Neural cell (in vitro differentiated cells): Measurements from ENCODE around the gene CIB4. TPM values are rescaled to one million over a fixed set of nuclear protein-coding genes. Genes with fewer than 3 reads are reported as not detected.

Experiments used
- H2AFZ ChIP-seq: fragments of 200-600, 300-800 bp; sonication (generic), shearing (Covaris generic); 2 replicates; pipeline ENCODE4 v1.6.0; 2014; ENCODE audit warnings: low read depth, mild to moderate bottlenecking, antibody characterized with exemption, low read length, moderate library complexity
- H3F3A ChIP-seq: fragments of 200-600 bp; shearing (Covaris generic); 2 replicates; pipeline ENCODE4 v1.6.1; 2016; ENCODE audit warnings: mild to moderate bottlenecking, moderate library complexity, mixed read lengths, antibody characterized with exemption, low read length; ENCODE audit not compliant: insufficient read depth, poor library complexity, severe bottlenecking
- H3K27ac ChIP-seq: fragments of 200-600, 300-800 bp; sonication (generic), shearing (Covaris generic); 2 replicates; pipeline ENCODE4 v1.5.1; 2014; ENCODE audit warnings: mild to moderate bottlenecking, low read length, moderate library complexity
- H3K27me3 ChIP-seq: fragments of 300-800, 200-600 bp; sonication (generic), shearing (Covaris generic); 2 replicates; pipeline ENCODE4 v1.6.0; 2014; ENCODE audit warnings: mild to moderate bottlenecking, low read depth, low read length, moderate library complexity; ENCODE audit not compliant: insufficient read depth
- H3K36me3 ChIP-seq: fragments of 300-800, 200-600 bp; sonication (generic), shearing (Covaris generic); 2 replicates; pipeline ENCODE4 v1.5.1; 2014; ENCODE audit warnings: mild to moderate bottlenecking, antibody characterized with exemption, low read length, moderate library complexity; ENCODE audit not compliant: insufficient read depth
- H3K4me2 ChIP-seq: fragments of 300-800, 200-600 bp; sonication (generic), shearing (Covaris generic); 2 replicates; pipeline ENCODE4 v1.6.0; 2014; ENCODE audit warnings: mild to moderate bottlenecking, low read length
- H3K4me3 ChIP-seq: fragments of 300-800, 200-600 bp; sonication (generic), shearing (Covaris generic); 2 replicates; pipeline ENCODE4 v1.5.1; 2014; ENCODE audit warnings: mild to moderate bottlenecking, low read length, moderate library complexity
- H3K79me2 ChIP-seq: fragments of 200-600 bp; shearing (Covaris generic); replicated peaks from 2 replicates; pipeline ENCODE4 v1.6.0; 2014; ENCODE audit warnings: mild to moderate bottlenecking, low read length, moderate library complexity; ENCODE audit not compliant: insufficient read depth
- H3K9ac ChIP-seq: fragments of 300-800, 200-600 bp; sonication (generic), shearing (Covaris generic); 2 replicates; pipeline ENCODE4 v1.6.1; 2016; ENCODE audit warnings: mild to moderate bottlenecking, low read length, mixed read lengths
- H3K9me2 ChIP-seq: fragments of 200-600 bp; shearing (Covaris generic); 2 replicates; pipeline ENCODE4 v1.6.1; 2016; ENCODE audit warnings: mild to moderate bottlenecking, low read length, mixed read lengths; ENCODE audit not compliant: insufficient read depth
- H3K9me3 ChIP-seq: fragments of 200-600, 300-800 bp; sonication (generic), shearing (Covaris generic); 2 replicates; pipeline ENCODE4 v1.6.1; 2016; ENCODE audit warnings: mild to moderate bottlenecking, mixed run types, low read length, moderate library complexity, mixed read lengths
- H4K20me1 ChIP-seq: fragments of 200-600 bp; shearing (Covaris generic); 2 replicates; pipeline ENCODE4 v1.6.1; 2016; ENCODE audit warnings: mild to moderate bottlenecking, mixed run types; ENCODE audit not compliant: insufficient read depth
- CTCF ChIP-seq: fragments of 450-650 bp; IDR thresholded peaks from 2 replicates; pipeline ENCODE4 v1.5.1; 2014; ENCODE audit warnings: antibody characterized with exemption, mild to moderate bottlenecking, moderate library complexity; ENCODE audit not compliant: poor library complexity, severe bottlenecking
- EP300 ChIP-seq: fragments of 450-650 bp; conservative IDR thresholded peaks from 2 replicates; pipeline ENCODE4 v1.6.1; 2014; ENCODE audit warnings: antibody characterized with exemption, mild to moderate bottlenecking, moderate library complexity; ENCODE audit not compliant: poor library complexity, severe bottlenecking
- EZH2 ChIP-seq: fragments of 200-600, 300-800 bp; shearing (Covaris generic), sonication (generic); IDR thresholded peaks from 2 replicates; pipeline ENCODE4 v1.6.1; 2014; ENCODE audit warnings: antibody characterized with exemption, low read length, borderline replicate concordance, mild to moderate bottlenecking; ENCODE audit not compliant: insufficient read depth, poor library complexity, severe bottlenecking
- MXI1 ChIP-seq: fragments of 450-650 bp; conservative IDR thresholded peaks from 2 replicates; pipeline ENCODE4 v1.6.1; 2014; ENCODE audit warnings: antibody characterized with exemption, mild to moderate bottlenecking; ENCODE audit not compliant: poor library complexity, severe bottlenecking
- POLR2AphosphoS5 ChIP-seq: IDR thresholded peaks from 2 replicates; pipeline ENCODE4 v1.6.1; 2012
- RAD21 ChIP-seq: fragments of 450-650 bp; conservative IDR thresholded peaks from 2 replicates; pipeline ENCODE4 v1.6.1; 2014; ENCODE audit warnings: antibody characterized with exemption, mild to moderate bottlenecking, moderate library complexity
- REST ChIP-seq: IDR thresholded peaks from 2 replicates; pipeline ENCODE4 v1.6.1; 2012; ENCODE audit warnings: borderline replicate concordance
- SMC3 ChIP-seq: fragments of 450-650 bp; conservative IDR thresholded peaks from 2 replicates; pipeline ENCODE4 v1.6.1; 2014; ENCODE audit warnings: antibody characterized with exemption, mild to moderate bottlenecking, moderate library complexity; ENCODE audit not compliant: poor library complexity
- TAF1 ChIP-seq: IDR thresholded peaks from 2 replicates; pipeline ENCODE4 v1.6.1; 2012; ENCODE audit warnings: low read depth
- polyA plus RNA-seq: library from polyadenylated mRNA; depleted of rRNA; stranded (reverse); fragments of >200 nt; gene quantifications from 2 replicates; pipeline ENCODE4 v1.2.3, GENCODE V29; 2014

The CIB4 gene
- polyA plus RNA-seq, 1 donor from 2014 or later: not detected

DNA sequence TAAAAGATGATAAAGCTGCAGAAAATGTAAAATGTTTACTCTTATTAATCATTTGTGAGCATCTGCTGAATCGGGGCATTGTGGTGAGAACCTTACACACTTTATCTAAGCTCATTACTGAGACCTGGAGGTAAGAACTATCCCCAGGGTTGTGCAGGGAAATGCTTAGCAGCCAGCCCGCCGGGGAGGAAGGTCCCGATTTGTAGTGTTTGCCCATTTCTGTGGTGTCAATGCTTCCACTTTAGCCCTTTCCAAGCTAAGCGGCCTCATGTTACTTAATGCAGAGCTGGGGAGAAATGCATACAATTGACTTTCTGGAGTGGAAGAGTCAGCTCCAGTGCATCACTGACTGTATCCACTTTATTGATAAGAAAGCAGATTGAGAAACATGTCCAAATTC, 30.5 kb upstream of the CIB4 start:
- Histone ChIP-seq H3K9me2 (no peaks in the 10 kb centered on the region), H3K27ac (no peak overlapping the region), H3K9ac (no peak overlapping the region), H3K79me2 (no peaks in the 10 kb centered on the region), H3K36me3 (no peaks in the 10 kb centered on the region), H2AFZ (no peak overlapping the region), H3K4me3 (no peak overlapping the region), H3K9me3 (no peaks in the 10 kb centered on the region), H4K20me1 (no peaks in the 10 kb centered on the region), H3K4me2 (no peak overlapping the region), H3F3A (no peaks in the 10 kb centered on the region), H3K27me3 (no peaks in the 10 kb centered on the region)
- TF ChIP-seq MXI1 (no peak), TAF1 (no peak), CTCF (no peak), EP300 (no peak), SMC3 (no peak), RAD21 (no peak), POLR2AphosphoS5 (no peak), REST (no peak), EZH2 (no peak)

DNA sequence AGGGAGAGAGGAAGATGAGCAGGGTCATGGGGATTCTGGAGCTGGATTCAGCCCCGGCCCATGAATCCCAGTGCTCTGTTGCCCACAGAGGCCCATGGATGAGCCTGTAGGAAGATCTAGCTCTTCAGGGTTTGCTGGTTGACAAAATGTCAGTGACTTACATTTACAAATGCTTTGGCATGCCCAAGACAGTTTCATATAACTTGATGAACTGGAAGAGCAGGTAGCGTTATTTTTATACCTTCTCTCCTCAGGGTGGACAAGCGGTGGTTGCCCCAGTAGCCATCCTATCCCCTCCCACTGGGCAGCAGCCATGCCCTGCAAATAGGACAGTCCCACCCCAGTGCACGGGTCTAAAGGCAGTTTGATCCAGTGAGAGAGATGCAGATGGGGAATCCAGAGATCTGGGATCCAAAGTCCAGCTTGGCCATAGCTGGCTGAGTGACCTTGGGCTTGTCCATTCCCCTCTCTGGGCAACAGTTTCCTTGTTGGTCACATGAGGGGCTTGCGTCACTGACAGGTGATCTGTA, 29.8 kb upstream of the CIB4 start:
- no peak for TF ChIP-seq POLR2AphosphoS5
- TF ChIP-seq TAF1: no peak
- no peak for TF ChIP-seq EP300
- TF ChIP-seq REST: no peak
- TF ChIP-seq SMC3: no peak
- no peak for TF ChIP-seq RAD21
- TF ChIP-seq CTCF: no peak
- TF ChIP-seq EZH2: no peak
- TF ChIP-seq MXI1: no peak
- Histone ChIP-seq H3K79me2 (no peaks in the 10 kb centered on the region), H3K27ac (no peak overlapping the region), H3K9ac (no peak overlapping the region), H3K27me3 (no peaks in the 10 kb centered on the region), H3F3A (no peaks in the 10 kb centered on the region), H3K36me3 (no peaks in the 10 kb centered on the region), H3K9me2 (no peaks in the 10 kb centered on the region), H3K9me3 (no peaks in the 10 kb centered on the region), H3K4me3 (no peak overlapping the region), H2AFZ (no peak overlapping the region), H3K4me2 (no peak overlapping the region), H4K20me1 (no peaks in the 10 kb centered on the region)
